CD14-positive monocyte (primary cell): Measurements from ENCODE around the gene PTPN9. TPM values are rescaled to one million over a fixed set of nuclear protein-coding genes. Genes with fewer than 3 reads are reported as not detected.
"Not testable (repeated sequence)": the region's sequence is repeated elsewhere in the genome, so short reads cannot be mapped to it uniquely, and the experiment has no call there.

Source experiments
- DNase-seq, 3 donors: peaks; one replicate each; pipeline ENCODE4 v3.0.0-alpha.2; 2011 to 2022
- H2AFZ ChIP-seq: 2 replicates; pipeline ENCODE4 v1.6.0; 2012; ENCODE audit warnings: mild to moderate bottlenecking, low read depth, low read length, inconsistent platforms; ENCODE audit not compliant: insufficient read depth, poor library complexity, severe bottlenecking
- H3K27ac ChIP-seq, 2 donors: 1 replicate in 1 of 2; 2 replicates in 1 of 2; pipeline ENCODE4 v1.5.1; 2012 to 2013; ENCODE audit warnings: low read length in 2 of 2, control low read depth in 1 of 2, inconsistent platforms in 1 of 2, low read depth in 1 of 2, mild to moderate bottlenecking in 1 of 2
- H3K27me3 ChIP-seq, 2 donors: one replicate each; pipeline versions ENCODE4 v1.6.0 to v1.6.1; 2011 to 2013; ENCODE audit warnings: low read length in 2 of 2; ENCODE audit not compliant: control insufficient read depth in 2 of 2, insufficient read depth in 2 of 2
- H3K36me3 ChIP-seq, 2 donors: replicated peaks in 1 of 2; 1 replicate in 1 of 2; 2 replicates in 1 of 2; pipeline versions ENCODE4 v1.5.1 to v1.6.1; 2012 to 2013; ENCODE audit warnings: low read length in 2 of 2, control low read depth in 1 of 2, inconsistent platforms in 1 of 2, mild to moderate bottlenecking in 1 of 2; ENCODE audit not compliant: insufficient read depth in 2 of 2, control insufficient read depth in 1 of 2
- H3K4me1 ChIP-seq, 2 donors: 1 replicate in 1 of 2; 2 replicates in 1 of 2; pipeline versions ENCODE4 v1.5.1 to v1.6.1; 2012 to 2013; ENCODE audit warnings: low read length in 2 of 2, control low read depth in 1 of 2, inconsistent platforms in 1 of 2, mild to moderate bottlenecking in 1 of 2, moderate library complexity in 1 of 2; ENCODE audit not compliant: insufficient read depth in 2 of 2, control insufficient read depth in 1 of 2
- H3K4me2 ChIP-seq: replicated peaks from 2 replicates; pipeline ENCODE3; 2012; ENCODE audit warnings: low read length, moderate library complexity, mild to moderate bottlenecking; ENCODE audit not compliant: poor library complexity, severe bottlenecking; ENCODE audit errors: extremely low read depth
- H3K4me3 ChIP-seq, 3 experiments: fragments of 200-600 bp in 1 of 3; sonication (generic) in 1 of 3; replicated peaks in 1 of 3; 1 replicate in 2 of 3; 2 replicates in 1 of 3; pipeline ENCODE4 v1.5.1; 2011 to 2013; ENCODE audit warnings: low read length in 3 of 3, mild to moderate bottlenecking in 3 of 3, control low read depth in 2 of 3, low read depth in 2 of 3, inconsistent platforms in 1 of 3, moderate library complexity in 1 of 3
- H3K79me2 ChIP-seq: 2 replicates; pipeline ENCODE4 v1.6.0; 2012; ENCODE audit warnings: mild to moderate bottlenecking, control low read depth, inconsistent platforms, low read length, moderate library complexity; ENCODE audit not compliant: insufficient read depth
- H3K9ac ChIP-seq: 2 replicates; pipeline ENCODE4 v1.6.0; 2017; ENCODE audit warnings: low read length, mild to moderate bottlenecking; ENCODE audit not compliant: insufficient read depth, poor library complexity, severe bottlenecking
- H3K9me3 ChIP-seq, 2 donors: replicated peaks in 1 of 2; 1 replicate in 1 of 2; 2 replicates in 1 of 2; pipeline versions ENCODE4 v1.5.1 to v1.6.1; 2012 to 2013; ENCODE audit warnings: low read length in 2 of 2, control low read depth in 1 of 2; ENCODE audit not compliant: control insufficient read depth in 1 of 2, insufficient read depth in 1 of 2
- H4K20me1 ChIP-seq: 2 replicates; pipeline ENCODE4 v1.6.0; 2012; ENCODE audit warnings: mild to moderate bottlenecking, low read length, control low read depth, moderate library complexity; ENCODE audit not compliant: insufficient read depth
- H3K27ac Mint-ChIP-seq, 7 donors: one replicate each; pipeline ENCODE4 v1.8.0; 2020; ENCODE audit warnings: mild to moderate bottlenecking in 7 of 7, mixed read lengths in 7 of 7, moderate library complexity in 6 of 7, inconsistent platforms in 2 of 7
- H3K27me3 Mint-ChIP-seq, 3 donors: one replicate each; pipeline ENCODE4 v1.8.0; 2021 to 2022; ENCODE audit warnings: low read depth in 3 of 3, mild to moderate bottlenecking in 3 of 3, mixed read lengths in 3 of 3, moderate library complexity in 3 of 3, inconsistent platforms in 1 of 3
- H3K36me3 Mint-ChIP-seq, 2 donors: one replicate each; pipeline ENCODE4 v1.8.0; 2020; ENCODE audit warnings: mixed read lengths in 2 of 2, inconsistent platforms in 1 of 2, mild to moderate bottlenecking in 1 of 2
- H3K4me1 Mint-ChIP-seq: one replicate; pipeline ENCODE4 v1.8.0; 2020; ENCODE audit warnings: mild to moderate bottlenecking, mixed read lengths
- H3K4me3 Mint-ChIP-seq, 2 donors: one replicate each; pipeline ENCODE4 v1.8.0; 2020; ENCODE audit warnings: mild to moderate bottlenecking in 2 of 2, mixed read lengths in 2 of 2, moderate library complexity in 1 of 2
- H3K9me3 Mint-ChIP-seq, 7 donors: one replicate each; pipeline ENCODE4 v1.8.0; 2020 to 2022; ENCODE audit warnings: mixed read lengths in 7 of 7, mild to moderate bottlenecking in 6 of 7, moderate library complexity in 6 of 7, inconsistent platforms in 2 of 7
- CTCF ChIP-seq: fragments of 200-600 bp; IDR thresholded peaks from one replicate; pipeline ENCODE4 v1.8.0; 2022; ENCODE audit warnings: antibody characterized with exemption, mild to moderate bottlenecking
- WGBS: methylation state at CpG from one replicate; pipeline ENCODE4 v1.1.5; 2013; ENCODE audit warnings: missing lambda C conversion rate; ENCODE audit not compliant: insufficient coverage; 5-methylcytosine and 5-hydroxymethylcytosine counted together
- intact Hi-C, 2 donors: fragments of 100-400 bp; cut with micrococcal nuclease; formaldehyde crosslinking; loops; one replicate each; pipeline versions ENCODE4 v1.15.0 to v1.15.1; 2023
- polyA plus RNA-seq, 3 donors: library from polyadenylated mRNA; depleted of rRNA in 1 of 3; unstranded in 2 of 3; stranded (reverse) in 1 of 3; fragments of 300-500 nt in 2 of 3; fragments of >200 nt in 1 of 3; fragmentation: Illumina TruSeq in 2 of 3; gene quantifications; 1 replicate in 2 of 3; 2 replicates in 1 of 3; pipeline ENCODE4 v1.2.3, GENCODE V29; 2012 to 2021

The PTPN9 gene
- polyA plus RNA-seq, 3 donors: 21.1 to 40.1 (median 28.0) TPM

GRCh38 chr15:75479670-75480069 is 99.4 kb downstream of the PTPN9 start:
- Mint-ChIP-seq H3K27me3 (peaks cover 0 to 1% (median 0%) of the 10 kb centered on the region in 3 donors), H3K36me3 (peaks cover 56 to 67% of the 10 kb centered on the region in 2 donors), H3K4me3 (no peak overlapping the region), H3K4me1 (no peaks in the 10 kb centered on the region), H3K27ac (no peak overlapping the region), H3K9me3 (peaks cover 0 to 6% (median 3%) of the 10 kb centered on the region in 7 donors)
- WGBS: 100% methylated on average over 1 of the region's 2 CpGs
- peaks cover 7% of the 10 kb centered on the region for H4K20me1 ChIP-seq
- intact Hi-C loops: no loop called here
- H2AFZ ChIP-seq: no peak overlapping the region
- no peaks in the 10 kb centered on the region for H3K4me1 ChIP-seq
- no peak overlapping the region for H3K4me2 ChIP-seq
- H3K27ac ChIP-seq: no peak overlapping the region
- no peak overlapping the region for H3K9ac ChIP-seq
- no peak for TF ChIP-seq CTCF
- H3K27me3 ChIP-seq: no peaks in the 10 kb centered on the region
- DNase-seq: no peak
- no peaks in the 10 kb centered on the region for H3K9me3 ChIP-seq
- no peak overlapping the region for H3K4me3 ChIP-seq
- H3K36me3 ChIP-seq: peaks cover 47 to 71% of the 10 kb centered on the region in 2 donors
- no peaks in the 10 kb centered on the region for H3K79me2 ChIP-seq

- H3K79me2 ChIP-seq, H4K20me1 ChIP-seq, H3K4me3 Mint-ChIP-seq, H3K27ac Mint-ChIP-seq, H3K9me3 ChIP-seq, H3K27me3 Mint-ChIP-seq, H2AFZ ChIP-seq, intact Hi-C loops, H3K27ac ChIP-seq, H3K4me1 Mint-ChIP-seq, H3K4me3 ChIP-seq, H3K27me3 ChIP-seq, H3K9ac ChIP-seq, H3K9me3 Mint-ChIP-seq, H3K4me2 ChIP-seq, DNase-seq, H3K4me1 ChIP-seq: not testable (repeated sequence)
- no CpG with 5 or more reads among the region's 5 CpGs for WGBS
- H3K36me3 Mint-ChIP-seq: peaks cover 54 to 72% of the 10 kb centered on the region in 2 donors
- peaks cover 49 to 74% of the 10 kb centered on the region in 2 donors for H3K36me3 ChIP-seq
These were observed 102.0 kb downstream of the PTPN9 start for GRCh38 chr15:75477094-75477493.
